Fibroblast of upper back skin (primary cell): ENCODE results near the gene IGDCC3.
"Not testable (repeated sequence)": the region's sequence is repeated elsewhere in the genome, so short reads cannot be mapped to it uniquely, and the experiment has no call there.

ENCODE experiments used
- DNase-seq: peaks from one replicate; pipeline ENCODE4 v3.0.0-alpha.2; 2013

IGDCC3 gene

GRCh38 chr15:65368302-65369211 is 9.2 kb downstream of the IGDCC3 start:
- DNase-seq = no peak

- DNase-seq = no peak
These were observed 11.5 kb downstream of the IGDCC3 start for GRCh38 chr15:65366122-65366892.

GRCh38 chr15:65365229-65365628 is 12.6 kb downstream of the IGDCC3 start:
- DNase-seq = no peak

- DNase-seq = no peak
These were observed 14.0 kb downstream of the IGDCC3 start for GRCh38 chr15:65363766-65364165.

GRCh38 chr15:65363306-65363705 is 14.5 kb downstream of the IGDCC3 start:
- no peak for DNase-seq

- DNase-seq = no peak
These were observed 15.3 kb downstream of the IGDCC3 start for GRCh38 chr15:65362491-65362890.

GRCh38 chr15:65361708-65362459 is 15.9 kb downstream of the IGDCC3 start:
- DNase-seq = no peak

GRCh38 chr15:65360506-65360905 is 17.3 kb downstream of the IGDCC3 start:
- DNase-seq = no peak

- DNase-seq = no peak
These were observed 21.8 kb downstream of the IGDCC3 start for GRCh38 chr15:65355988-65356353.

GRCh38 chr15:65355173-65355987 is 22.4 kb downstream of the IGDCC3 start:
- DNase-seq = no peak

- no peak for DNase-seq
These were observed 23.0 kb downstream of the IGDCC3 start for GRCh38 chr15:65354835-65355172.

- DNase-seq = not testable (repeated sequence)
These were observed 25.8 kb downstream of the IGDCC3 start for GRCh38 chr15:65351972-65352371.

- DNase-seq = no peak
These were observed 28.5 kb downstream of the IGDCC3 start for GRCh38 chr15:65349338-65349737.

- DNase-seq = not testable (repeated sequence)
These were observed 30.0 kb downstream of the IGDCC3 start for GRCh38 chr15:65347756-65348155.

- DNase-seq = no peak
These were observed 30.8 kb downstream of the IGDCC3 start for GRCh38 chr15:65346856-65347598.

GRCh38 chr15:65344914-65345275 is 32.9 kb downstream of the IGDCC3 start:
- no peak for DNase-seq

- no peak for DNase-seq
These were observed 33.4 kb downstream of the IGDCC3 start for GRCh38 chr15:65344214-65344913.

- no peak for DNase-seq
These were observed 34.3 kb downstream of the IGDCC3 start for GRCh38 chr15:65343374-65343981.

- no peak for DNase-seq
These were observed 35.3 kb downstream of the IGDCC3 start for GRCh38 chr15:65342493-65342892.

- DNase-seq = no peak
These were observed 37.9 kb downstream of the IGDCC3 start for GRCh38 chr15:65339920-65340319.

GRCh38 chr15:65339416-65339815 is 38.4 kb downstream of the IGDCC3 start:
- no peak for DNase-seq
